ENCODE measurements around the gene DRC1.

Gene DRC1

DNA sequence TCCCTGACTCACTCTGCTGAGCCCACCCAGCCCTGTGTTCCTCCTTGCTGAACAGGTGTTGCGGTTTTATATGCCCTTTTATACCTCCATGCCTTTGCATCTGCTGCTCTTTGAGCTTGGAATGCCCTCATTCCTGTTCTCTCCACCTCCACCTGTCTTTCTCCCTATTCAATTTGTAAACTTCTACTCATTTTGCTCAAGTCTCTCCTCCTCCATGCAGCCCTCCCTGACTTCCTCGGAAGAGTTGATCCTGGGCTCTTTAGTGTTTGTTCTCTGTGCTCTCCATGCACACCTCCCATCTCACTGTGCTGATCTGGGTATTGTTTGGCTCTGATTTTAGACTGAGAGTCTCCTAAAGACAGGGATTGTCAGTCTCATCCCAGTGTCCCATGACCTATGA, 83.4 kb downstream of the DRC1 start:
- Histone ChIP-seq H3K79me2 (ENCODE audit: low read length) (no peaks in the 10 kb centered on the region), H3K9me3 (replicated peaks; ENCODE audit: insufficient read depth, low read length) (no peaks in the 10 kb centered on the region), H3K4me3 (ENCODE audit: low read length) (no peak overlapping the region), H3K9ac (ENCODE audit: low read length) (no peak overlapping the region), H3K27me3 (replicated peaks; ENCODE audit: insufficient read depth, low read length) (peaks cover 21% of the 10 kb centered on the region; the same call in 1 of the 2 replicates), H2AFZ (ENCODE audit: low read length) (no peak overlapping the region), H3K4me2 (ENCODE audit: low read depth, low read length) (no peak overlapping the region), H3K4me1 (ENCODE audit: low read length) (no peaks in the 10 kb centered on the region), H3K9me2 (replicated peaks; ENCODE audit: insufficient read depth, low read length) (no peaks in the 10 kb centered on the region), H3K36me3 (replicated peaks; ENCODE audit: insufficient read depth, low read length) (no peaks in the 10 kb centered on the region), H3K27ac (ENCODE audit: low read length) (no peak overlapping the region), H3F3A (ENCODE audit: insufficient read depth, low read length) (no peaks in the 10 kb centered on the region), H4K20me1 (ENCODE audit: insufficient read depth, low read length) (no peaks in the 10 kb centered on the region)
- TF ChIP-seq EZH2 (optimal IDR thresholded peaks at IDR 0.05; ENCODE audit: low read depth, low read length) = no peak
- TF ChIP-seq, protein P1, sequence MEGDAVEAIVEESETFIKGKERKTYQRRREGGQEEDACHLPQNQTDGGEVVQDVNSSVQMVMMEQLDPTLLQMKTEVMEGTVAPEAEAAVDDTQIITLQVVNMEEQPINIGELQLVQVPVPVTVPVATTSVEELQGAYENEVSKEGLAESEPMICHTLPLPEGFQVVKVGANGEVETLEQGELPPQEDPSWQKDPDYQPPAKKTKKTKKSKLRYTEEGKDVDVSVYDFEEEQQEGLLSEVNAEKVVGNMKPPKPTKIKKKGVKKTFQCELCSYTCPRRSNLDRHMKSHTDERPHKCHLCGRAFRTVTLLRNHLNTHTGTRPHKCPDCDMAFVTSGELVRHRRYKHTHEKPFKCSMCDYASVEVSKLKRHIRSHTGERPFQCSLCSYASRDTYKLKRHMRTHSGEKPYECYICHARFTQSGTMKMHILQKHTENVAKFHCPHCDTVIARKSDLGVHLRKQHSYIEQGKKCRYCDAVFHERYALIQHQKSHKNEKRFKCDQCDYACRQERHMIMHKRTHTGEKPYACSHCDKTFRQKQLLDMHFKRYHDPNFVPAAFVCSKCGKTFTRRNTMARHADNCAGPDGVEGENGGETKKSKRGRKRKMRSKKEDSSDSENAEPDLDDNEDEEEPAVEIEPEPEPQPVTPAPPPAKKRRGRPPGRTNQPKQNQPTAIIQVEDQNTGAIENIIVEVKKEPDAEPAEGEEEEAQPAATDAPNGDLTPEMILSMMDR (IDR thresholded peaks at IDR 0.05; ENCODE audit: low read length) = no peak
- no peak for TF ChIP-seq EZH2phosphoT487 (IDR thresholded peaks at IDR 0.05; ENCODE audit: low read length)
- DNase-seq = no peak

DNA sequence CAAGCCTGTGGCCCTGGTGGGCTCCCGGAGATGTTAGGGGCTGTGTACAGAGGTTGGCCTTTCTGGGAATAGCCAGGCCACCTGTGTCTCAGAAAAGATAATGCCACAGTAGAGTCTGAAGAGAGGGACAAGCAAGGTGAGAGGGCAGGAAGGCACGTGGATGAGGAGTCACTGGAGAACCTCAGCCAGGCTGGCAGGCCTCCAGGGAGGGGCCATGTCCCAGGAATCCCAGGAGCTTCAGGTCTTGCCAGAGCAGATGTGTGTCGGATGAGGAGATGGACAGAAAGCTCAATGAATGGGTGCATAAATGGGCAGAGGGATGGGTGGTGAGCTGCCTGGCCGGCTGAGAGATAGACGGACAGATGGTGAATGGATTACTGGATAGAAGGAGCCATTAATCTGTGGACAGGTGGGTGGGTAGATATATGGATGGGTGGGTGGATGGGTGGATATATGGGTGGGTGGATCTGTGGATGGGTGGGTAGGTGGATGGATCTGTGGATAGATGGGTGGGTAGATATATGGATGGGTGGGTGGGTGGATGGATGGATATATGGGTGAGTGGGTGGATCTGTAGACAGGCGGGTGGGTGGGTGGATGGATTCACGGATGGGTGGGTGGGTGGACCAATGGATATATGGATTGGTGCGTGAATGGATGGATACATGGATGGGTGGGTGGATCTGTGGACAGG, 84.2 kb downstream of the DRC1 start:
- no peak overlapping the region for H3K9ac ChIP-seq (ENCODE audit: low read length)
- H3K4me3 ChIP-seq (ENCODE audit: low read length) = no peak overlapping the region
- H3K4me2 ChIP-seq (ENCODE audit: low read depth, low read length) = no peak overlapping the region
- no peaks in the 10 kb centered on the region for H3K9me3 ChIP-seq (replicated peaks; ENCODE audit: insufficient read depth, low read length)
- no peak for DNase-seq
- TF ChIP-seq EZH2phosphoT487 (IDR thresholded peaks at IDR 0.05; ENCODE audit: low read length) (no peak), EZH2 (optimal IDR thresholded peaks at IDR 0.05; ENCODE audit: low read depth, low read length) (no peak)
- TF ChIP-seq, protein P1 (IDR thresholded peaks at IDR 0.05; ENCODE audit: low read length) = no peak
- peaks cover 22% of the 10 kb centered on the region; the same call in 1 of the 2 replicates for H3K27me3 ChIP-seq (replicated peaks; ENCODE audit: insufficient read depth, low read length)
- no peaks in the 10 kb centered on the region for H3K9me2 ChIP-seq (replicated peaks; ENCODE audit: insufficient read depth, low read length)
- H4K20me1 ChIP-seq (ENCODE audit: insufficient read depth, low read length) = no peaks in the 10 kb centered on the region
- H3K36me3 ChIP-seq (replicated peaks; ENCODE audit: insufficient read depth, low read length) = no peaks in the 10 kb centered on the region
- no peak overlapping the region for H3K27ac ChIP-seq (ENCODE audit: low read length)
- no peak overlapping the region for H2AFZ ChIP-seq (ENCODE audit: low read length)
- H3K4me1 ChIP-seq (ENCODE audit: low read length) = no peaks in the 10 kb centered on the region
- no peaks in the 10 kb centered on the region for H3F3A ChIP-seq (ENCODE audit: insufficient read depth, low read length)
- H3K79me2 ChIP-seq (ENCODE audit: low read length) = no peaks in the 10 kb centered on the region

DNA sequence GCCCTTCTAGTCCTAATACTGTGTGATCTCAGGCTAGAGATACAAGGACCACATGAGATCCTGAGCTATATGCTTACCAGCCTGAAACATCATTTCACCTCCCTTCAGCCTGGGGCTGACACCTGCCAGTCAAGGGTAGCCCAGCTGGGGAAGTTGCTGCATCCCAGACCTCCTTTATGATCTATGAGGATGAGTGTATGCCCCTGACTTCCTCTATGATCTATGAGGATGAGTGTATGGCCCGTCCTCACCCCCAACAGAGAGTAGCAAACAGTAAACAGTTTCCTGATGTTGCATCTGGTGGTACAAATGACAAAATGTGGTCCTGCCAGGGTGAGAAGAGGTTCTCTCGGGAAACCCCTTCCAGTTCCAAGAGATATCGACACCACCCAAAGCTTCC, 85.1 kb downstream of the DRC1 start:
- no peaks in the 10 kb centered on the region for H3K36me3 ChIP-seq (replicated peaks; ENCODE audit: insufficient read depth, low read length)
- TF ChIP-seq EZH2 (optimal IDR thresholded peaks at IDR 0.05; ENCODE audit: low read depth, low read length) (no peak), EZH2phosphoT487 (IDR thresholded peaks at IDR 0.05; ENCODE audit: low read length) (no peak)
- TF ChIP-seq, protein P1 (IDR thresholded peaks at IDR 0.05; ENCODE audit: low read length) = no peak
- no peaks in the 10 kb centered on the region for H3F3A ChIP-seq (ENCODE audit: insufficient read depth, low read length)
- H3K27me3 ChIP-seq (replicated peaks; ENCODE audit: insufficient read depth, low read length) = peaks cover 27% of the 10 kb centered on the region
- no peaks in the 10 kb centered on the region for H3K4me1 ChIP-seq (ENCODE audit: low read length)
- no peak overlapping the region for H3K4me3 ChIP-seq (ENCODE audit: low read length)
- no peak for DNase-seq
- no peaks in the 10 kb centered on the region for H3K9me3 ChIP-seq (replicated peaks; ENCODE audit: insufficient read depth, low read length)
- H2AFZ ChIP-seq (ENCODE audit: low read length) = no peak overlapping the region
- no peak overlapping the region for H3K4me2 ChIP-seq (ENCODE audit: low read depth, low read length)
- no peak overlapping the region for H3K27ac ChIP-seq (ENCODE audit: low read length)
- no peaks in the 10 kb centered on the region for H4K20me1 ChIP-seq (ENCODE audit: insufficient read depth, low read length)
- no peaks in the 10 kb centered on the region for H3K79me2 ChIP-seq (ENCODE audit: low read length)
- H3K9ac ChIP-seq (ENCODE audit: low read length) = no peak overlapping the region
- no peaks in the 10 kb centered on the region for H3K9me2 ChIP-seq (replicated peaks; ENCODE audit: insufficient read depth, low read length)
